ENCODE data around the gene NOP56. TPM values are rescaled to one million over a fixed set of nuclear protein-coding genes. Genes with fewer than 3 reads are reported as not detected.

The NOP56 gene
- total RNA-seq, 1 experiment from 2014 or later: 497 TPM

GRCh38 chr20:2663364-2663886, 11.0 kb downstream of the NOP56 start:
- Histone ChIP-seq H3K4me1 (no peaks in the 10 kb centered on the region; the same call in 1 of the 2 replicates), H3K4me3 (ENCODE audit: low read depth, low read length) (peak overlapping the region; percentile 88), H3K9me3 (no peaks in the 10 kb centered on the region), H3K36me3 (ENCODE audit: control insufficient read depth, insufficient read depth, low read length) (peaks cover 3% of the 10 kb centered on the region), H3K27me3 (replicated peaks; ENCODE audit: control insufficient read depth, insufficient read depth, low read length) (no peaks in the 10 kb centered on the region)
- ChIA-PET POLR2A (interaction anchor here (1.8 kb wide), 1 partner anchor 11 kb away, joined by 25 read pairs; the partner anchor contains the start of gene NOP56), CTCF (no interaction called here)
- intact Hi-C loops (cut with micrococcal nuclease; ENCODE audit: unreplicated experiment): no loop called here
- Mint-ChIP-seq H3K9me3 (ENCODE audit: unreplicated experiment) (no peaks in the 10 kb centered on the region), H3K4me1 (ENCODE audit: low read depth, unreplicated experiment) (peaks cover 7% of the 10 kb centered on the region), H3K4me3 (ENCODE audit: unreplicated experiment) (peak overlapping the region; percentile 90), H3K27me3 (ENCODE audit: insufficient read depth, unreplicated experiment) (peaks cover 3% of the 10 kb centered on the region), H3K27ac (ENCODE audit: unreplicated experiment) (peak overlapping the region; percentile 89), H3K36me3 (ENCODE audit: insufficient read depth, unreplicated experiment) (peaks cover 49% of the 10 kb centered on the region)
- TSS peak; percentile 47 for BruUV-seq (replicated peaks)
- no peak for DNase-seq
- TF ChIP-seq CTCF (IDR thresholded peaks at IDR 0.05; ENCODE audit: insufficient read depth in 1 of 2, low read depth in 1 of 2, low read length in 1 of 2, severe bottlenecking in 1 of 2, unreplicated experiment in 1 of 2): no peak

GRCh38 chr20:2663887-2664719, 11.7 kb downstream of the NOP56 start, which contains the start of gene IDH3B:
IDH3B (minus strand) TSS chr20:2664216; CDS start chr20:2664188, 28 bp downstream.
- H3K4me3 ChIP-seq (ENCODE audit: low read depth, low read length): peak within 1 kb of the TSS; percentile 88
- no peaks in the 10 kb centered on the region for H3K9me3 Mint-ChIP-seq (ENCODE audit: unreplicated experiment)
- peak; percentile 94 for DNase-seq
- TF ChIP-seq CTCF (IDR thresholded peaks at IDR 0.05; ENCODE audit: insufficient read depth in 1 of 2, low read depth in 1 of 2, low read length in 1 of 2, severe bottlenecking in 1 of 2, unreplicated experiment in 1 of 2): no peak
- no peaks in the 10 kb centered on the region; the same call in 1 of the 2 replicates for H3K4me1 ChIP-seq
- no peaks in the 10 kb centered on the region for H3K27me3 ChIP-seq (replicated peaks; ENCODE audit: control insufficient read depth, insufficient read depth, low read length)
- H3K36me3 Mint-ChIP-seq (ENCODE audit: insufficient read depth, unreplicated experiment): peaks cover 42% of the 10 kb centered on the region
- peaks cover 5% of the 10 kb centered on the region for H3K27me3 Mint-ChIP-seq (ENCODE audit: insufficient read depth, unreplicated experiment)
- ChIA-PET POLR2A (interaction anchor here (0.6 to 1.8 kb wide), 5 partner anchors 10 to 497 kb away, joined by 3 to 25 read pairs (median 3); partner anchors contain the start of genes NOP56 and SNRPB), CTCF (interaction anchor here (0.7 kb wide), 1 partner anchor 12 kb away, joined by 3 read pairs; the partner anchor contains the start of gene NOP56)
- peaks cover 7% of the 10 kb centered on the region for H3K4me1 Mint-ChIP-seq (ENCODE audit: low read depth, unreplicated experiment)
- no peaks in the 10 kb centered on the region for H3K9me3 ChIP-seq
- intact Hi-C loops (cut with micrococcal nuclease; ENCODE audit: unreplicated experiment): loop anchor here (1.0 kb wide), 1 partner anchor 12 kb away; the partner anchor contains the start of gene NOP56
- peak within 1 kb of the TSS; percentile 90 for H3K4me3 Mint-ChIP-seq (ENCODE audit: unreplicated experiment)
- H3K36me3 ChIP-seq (ENCODE audit: control insufficient read depth, insufficient read depth, low read length): 0 out of 2 replicates have a peak, but pooled peaks cover 3% of the 10 kb centered on the region
- BruUV-seq (replicated peaks): TSS peak; percentile 100
- peak within 1 kb of the TSS; percentile 89 for H3K27ac Mint-ChIP-seq (ENCODE audit: unreplicated experiment)

GRCh38 chr20:2671977-2672376, 19.5 kb downstream of the NOP56 start:
- CTCF ChIA-PET: interaction anchor here (0.6 to 1.0 kb wide), 2 partner anchors 20 to 101 kb away, joined by 3 read pairs; partner anchors contain the start of gene NOP56
- H3K36me3 Mint-ChIP-seq (ENCODE audit: insufficient read depth, unreplicated experiment): no peaks in the 10 kb centered on the region
- peak in 1 of 2 experiments; percentile 16 for TF ChIP-seq CTCF (IDR thresholded peaks at IDR 0.05; ENCODE audit: insufficient read depth in 1 of 2, low read depth in 1 of 2, low read length in 1 of 2, severe bottlenecking in 1 of 2, unreplicated experiment in 1 of 2)
- H3K27ac Mint-ChIP-seq (ENCODE audit: unreplicated experiment): no peak overlapping the region
- intact Hi-C loops (cut with micrococcal nuclease; ENCODE audit: unreplicated experiment): no loop called here
- H3K9me3 ChIP-seq: no peaks in the 10 kb centered on the region
- H3K4me1 ChIP-seq: no peaks in the 10 kb centered on the region
- BruUV-seq (replicated peaks): no TSS peak
- peak in 1 of 2 experiments; percentile 33 for DNase-seq
- H3K4me1 Mint-ChIP-seq (ENCODE audit: low read depth, unreplicated experiment): no peaks in the 10 kb centered on the region
- no peak overlapping the region for H3K4me3 ChIP-seq (ENCODE audit: low read depth, low read length)
- no peaks in the 10 kb centered on the region for H3K27me3 ChIP-seq (replicated peaks; ENCODE audit: control insufficient read depth, insufficient read depth, low read length)
- POLR2A ChIA-PET: no interaction called here
- H3K36me3 ChIP-seq (ENCODE audit: control insufficient read depth, insufficient read depth, low read length): no peaks in the 10 kb centered on the region
- no peak overlapping the region for H3K4me3 Mint-ChIP-seq (ENCODE audit: unreplicated experiment)
- peaks cover 5% of the 10 kb centered on the region for H3K27me3 Mint-ChIP-seq (ENCODE audit: insufficient read depth, unreplicated experiment)
- H3K9me3 Mint-ChIP-seq (ENCODE audit: unreplicated experiment): no peaks in the 10 kb centered on the region

All from Caco-2 (cell line).